Measurements from ENCODE around the gene ZER1.
A peak's percentile ranks its signal among the peaks of the same experiment; 100 is the strongest.

ZER1 gene

GRCh38 chr9:128790536-128790935 is 18.8 kb upstream of the ZER1 start:
- intact Hi-C loops (cut with DNase I), result no loop called here
- peak in 2 of 10 donors; percentile 45 to 52 for DNase-seq

- intact Hi-C loops (cut with DNase I), result loop anchor here (10.0 kb wide), 1 partner anchor 64 kb away; the partner anchor contains the start of gene ZDHHC12
- DNase-seq, result peak in 2 of 10 donors; percentile 12 to 13
Observed at GRCh38 chr9:128788445-128788844, 16.7 kb upstream of the ZER1 start.

- peak in 3 of 10 donors; percentile 18 to 39 (median 25) for DNase-seq
- intact Hi-C loops (cut with DNase I), result loop anchor here (1.0 to 10.0 kb wide), 2 partner anchors 15 to 63 kb away; partner anchors contain the start of gene ZDHHC12
Observed at GRCh38 chr9:128787659-128788058, 15.9 kb upstream of the ZER1 start.

GRCh38 chr9:128786681-128787601 is 15.2 kb upstream of the ZER1 start, which contains the start of gene TBC1D13:
Gene TBC1D13 (plus strand): TSS chr9:128787253. CDS start chr9:128787354, 101 bp downstream.
- peak; percentile 81 to 98 (median 89) for DNase-seq
- intact Hi-C loops (cut with DNase I), result loop anchor here (1.0 to 10.0 kb wide), 2 partner anchors 15 to 62 kb away; partner anchors contain the start of gene ZDHHC12

- intact Hi-C loops (cut with DNase I), result loop anchor here (10.0 kb wide), 1 partner anchor 61 kb away; the partner anchor contains the start of gene ZDHHC12
- peak in 1 of 10 donors; percentile 10 for DNase-seq
Observed at GRCh38 chr9:128785427-128785826, 13.7 kb upstream of the ZER1 start.

GRCh38 chr9:128782669-128783068 is 10.9 kb upstream of the ZER1 start:
- peak in 1 of 10 donors; percentile 31 for DNase-seq
- intact Hi-C loops (cut with DNase I), result loop anchor here (10.0 kb wide), 1 partner anchor 58 kb away; the partner anchor contains the start of gene ZDHHC12

- DNase-seq, result peak in 2 of 10 donors; percentile 17 to 35
- intact Hi-C loops (cut with DNase I), result loop anchor here (10.0 kb wide), 1 partner anchor 57 kb away; the partner anchor contains the start of gene ZDHHC12
Observed at GRCh38 chr9:128781187-128782070, 9.7 kb upstream of the ZER1 start.

- DNase-seq, result peak in 1 of 10 donors; percentile 49
- intact Hi-C loops (cut with DNase I), result loop anchor here (10.0 kb wide), 1 partner anchor 55 kb away; the partner anchor contains the start of gene ZDHHC12
Observed at GRCh38 chr9:128780093-128780492, 8.4 kb upstream of the ZER1 start.

GRCh38 chr9:128774804-128775203 is 3.1 kb upstream of the ZER1 start:
- DNase-seq, result no peak
- intact Hi-C loops (cut with DNase I), result no loop called here

- DNase-seq, result peak in 1 of 10 donors; percentile 8
- intact Hi-C loops (cut with DNase I), result no loop called here
Observed at GRCh38 chr9:128773049-128773448, 1.3 kb upstream of the ZER1 start.

- DNase-seq, result peak in 3 of 10 donors; percentile 12 to 86 (median 19)
- intact Hi-C loops (cut with DNase I), result no loop called here
Observed at GRCh38 chr9:128771094-128771721, 519 bp downstream of the ZER1 start.

GRCh38 chr9:128770286-128771030 is 1.3 kb downstream of the ZER1 start:
- intact Hi-C loops (cut with DNase I), result no loop called here
- DNase-seq, result peak in 3 of 10 donors; percentile 5 to 24 (median 20)

GRCh38 chr9:128768606-128769005 is 3.1 kb downstream of the ZER1 start:
- peak in 2 of 10 donors; percentile 28 to 38 for DNase-seq
- intact Hi-C loops (cut with DNase I), result no loop called here

GRCh38 chr9:128765499-128765898 is 6.2 kb downstream of the ZER1 start:
- peak in 1 of 10 donors; percentile 35 for DNase-seq
- intact Hi-C loops (cut with DNase I), result no loop called here

GRCh38 chr9:128764361-128764760 is 7.4 kb downstream of the ZER1 start:
- intact Hi-C loops (cut with DNase I), result no loop called here
- no peak for DNase-seq

- intact Hi-C loops (cut with DNase I), result no loop called here
- peak in 1 of 10 donors; percentile 60 for DNase-seq
Observed at GRCh38 chr9:128762671-128763449, 8.9 kb downstream of the ZER1 start.

GRCh38 chr9:128757602-128758001 is 14.1 kb downstream of the ZER1 start:
- intact Hi-C loops (cut with DNase I), result no loop called here
- DNase-seq, result peak in 1 of 10 donors; percentile 1

- intact Hi-C loops (cut with DNase I), result no loop called here
- peak in 1 of 10 donors; percentile 8 for DNase-seq
Observed at GRCh38 chr9:128753627-128754026, 18.1 kb downstream of the ZER1 start.
